GM12878 (cell line): Measurements from ENCODE around the gene NUDT22. TPM values are rescaled to one million over a fixed set of nuclear protein-coding genes. Genes with fewer than 3 reads are reported as not detected.
A peak's percentile ranks its signal among the peaks of the same experiment; 100 is the strongest.

Source experiments
- ATAC-seq: fragments of 200-7000 bp; cut with Tn5 transposase; 3 replicates; pipeline ENCODE4 v1.9.1; 2020; ENCODE audit warnings: mild to moderate bottlenecking, moderate library complexity
- BruUV-seq: library from RNA; stranded (reverse); fragments of 400-500 nt; replicated peaks from 2 replicates; lab custom pipeline; 2021; lab: Mats Ljungman, UMichigan
- CTCF ChIA-PET: fragments of 300-600 bp; sonication (Branson Sonifier 250); formaldehyde crosslinking; extraction: SDS; loops from one replicate; lab custom pipeline; 2021; ENCODE audit warnings: inconsistent platforms; lab: Yijun Ruan, JAX
- POLR2A ChIA-PET: fragments of 350-600 bp; formaldehyde crosslinking; extraction: SDS; loops from one replicate; lab custom pipeline; 2021; ENCODE audit warnings: inconsistent platforms; lab: Charles Lee
- RAD21 ChIA-PET: fragments of 300-600 bp; sonication (Branson Sonifier 250); formaldehyde crosslinking; loops from one replicate; lab custom pipeline; 2023; ENCODE audit warnings: antibody characterized with exemption; ENCODE audit not compliant: unreplicated experiment; lab: Charles Lee
- SMC1A ChIA-PET: fragments of 300-600 bp; sonication (Branson Sonifier 250); formaldehyde crosslinking; loops from one replicate; lab custom pipeline; 2023; ENCODE audit not compliant: unreplicated experiment, uncharacterized antibody; lab: Charles Lee
- DNase-seq: peaks from one replicate; pipeline ENCODE4 v3.0.0-alpha.2; 2011; ENCODE audit warnings: low read depth, low spot score
- FAIRE-seq: peaks from 3 replicates; lab custom pipeline; 2011; peaks lifted over from hg19 to GRCh38; lab: Jason Lieb, UNC
- H2AFZ ChIP-seq: 2 replicates; pipeline ENCODE4 v1.6.0; 2011; ENCODE audit warnings: low read depth, low read length, control low read depth; ENCODE audit not compliant: control insufficient read depth
- H3K27ac ChIP-seq: 2 replicates; pipeline ENCODE4 v1.5.1; 2011; ENCODE audit warnings: control low read depth; ENCODE audit not compliant: control insufficient read depth, insufficient read depth
- H3K27me3 ChIP-seq, 2 experiments: replicated peaks in 1 of 2; 2 replicates each; pipeline versions ENCODE4 v1.6.0 to v1.6.1; 2011; ENCODE audit warnings: low read length in 1 of 2; ENCODE audit not compliant: control insufficient read depth in 2 of 2, insufficient read depth in 2 of 2
- H3K36me3 ChIP-seq, 2 experiments: 2 replicates each; pipeline ENCODE4 v1.5.1; 2011; ENCODE audit warnings: low read length in 1 of 2; ENCODE audit not compliant: control insufficient read depth in 2 of 2, insufficient read depth in 2 of 2
- H3K4me1 ChIP-seq: 2 replicates; pipeline ENCODE4 v1.6.1; 2011; ENCODE audit warnings: mild to moderate bottlenecking, low read length, moderate library complexity, mixed read lengths; ENCODE audit not compliant: control insufficient read depth, insufficient read depth
- H3K4me2 ChIP-seq: 2 replicates; pipeline ENCODE4 v1.6.0; 2011; ENCODE audit warnings: control low read depth; ENCODE audit not compliant: control insufficient read depth, insufficient read depth
- H3K4me3 ChIP-seq: fragments of 200-600 bp; sonication (generic); 2 replicates; pipeline ENCODE4 v1.5.1; 2016
- H3K79me2 ChIP-seq: 2 replicates; pipeline ENCODE4 v1.6.0; 2011; ENCODE audit warnings: low read length; ENCODE audit not compliant: control insufficient read depth, insufficient read depth
- H3K9ac ChIP-seq: 2 replicates; pipeline ENCODE4 v1.8.0; 2011; ENCODE audit warnings: low read length, control low read depth, mixed read lengths; ENCODE audit not compliant: control insufficient read depth, insufficient read depth
- H3K9me3 ChIP-seq: replicated peaks from 3 replicates; pipeline ENCODE4 v1.5.1; 2011; ENCODE audit warnings: mild to moderate bottlenecking, low read length; ENCODE audit not compliant: control insufficient read depth, insufficient read depth
- H4K20me1 ChIP-seq: 2 replicates; pipeline ENCODE4 v1.6.0; 2011; ENCODE audit not compliant: control insufficient read depth, insufficient read depth
- NKRF ChIP-seq: fragments of 450-650 bp; conservative IDR thresholded peaks from 2 replicates; pipeline ENCODE4 v1.6.1; 2017; ENCODE audit warnings: mild to moderate bottlenecking, moderate library complexity
- PAX8 ChIP-seq: fragments of 450-650 bp; IDR thresholded peaks from 2 replicates; pipeline ENCODE4 v1.6.1; 2017; ENCODE audit warnings: mild to moderate bottlenecking, moderate library complexity
- SRF ChIP-seq, 2 experiments: IDR thresholded peaks; 2 replicates each; pipeline ENCODE4 v1.6.1; 2011; ENCODE audit warnings: low read depth in 2 of 2, low read length in 2 of 2, mild to moderate bottlenecking in 1 of 2, moderate library complexity in 1 of 2
- WGBS: methylation state at CpG from one replicate; pipeline ENCODE4 v1.1.6; 2016; ENCODE audit warnings: low lambda C conversion rate; ENCODE audit not compliant: insufficient replicate concordance, insufficient coverage; ENCODE audit errors: missing lambda C conversion rate; 5-methylcytosine and 5-hydroxymethylcytosine counted together
- in situ Hi-C: fragments of 300-500 bp; cut with MboI; formaldehyde crosslinking; loops from 9 replicates; pipeline ENCODE4 v1.14.3; 2018; ENCODE audit warnings: mixed read lengths
- intact Hi-C: fragments of 100-400 bp; cut with micrococcal nuclease; formaldehyde crosslinking; loops from one replicate; pipeline ENCODE4 v1.14.2; 2022; ENCODE audit not compliant: unreplicated experiment
- polyA plus RNA-seq, 11 experiments: library from polyadenylated mRNA; depleted of rRNA in 4 of 11; unstranded in 6 of 11; stranded (reverse) in 5 of 11; fragments of >200 nt; fragmentation: Nextera tagmentation in 4 of 11; fragmentation: Illumina TruSeq in 1 of 11; extraction: Ambion mirVana in 4 of 11; extraction: Trizol in 1 of 11; gene quantifications; 1 replicate in 1 of 11; 2 replicates in 10 of 11; pipeline versions ENCODE4 v1.2.1 to v1.2.3, GENCODE V29; 2011 to 2016; ENCODE audit warnings: inconsistent platforms in 2 of 11, missing spikeins in 2 of 11, low read depth in 1 of 11
- total RNA-seq, 4 experiments: library from RNA; depleted of rRNA in 3 of 4; stranded (reverse); fragments of >200 nt in 3 of 4; fragmentation: Illumina TruSeq in 1 of 4; extraction: Trizol in 1 of 4; gene quantifications; 2 replicates each; pipeline versions ENCODE4 v1.2.1 to v1.2.3, GENCODE V29; 2013 to 2021

The NUDT22 gene
- total and polyA plus RNA-seq, 10 of the 15 experiments (the other 5 are each of a cell fraction or from before 2014, with no cell fraction given): 6.7 to 115 (median 64.7) TPM

- ChIA-PET POLR2A (interaction anchor here (0.6 to 5.8 kb wide), 13 partner anchors 17 to 1481 kb away, joined by 4 to 85 read pairs (median 21); partner anchors contain the start of genes BAD, CATSPERZ, ESRRA and FKBP2), CTCF (interaction anchor here (0.6 to 9.7 kb wide), 9 partner anchors 9 to 94 kb away, joined by 3 to 238 read pairs (median 8); partner anchors contain the start of genes CATSPERZ, DNAJC4, ESRRA and NUDT22), SMC1A (interaction anchor here (1.6 to 5.5 kb wide), 6 partner anchors 11 to 110 kb away, joined by 3 to 98 read pairs (median 36); partner anchors contain the start of genes CATSPERZ, ESRRA, FKBP2 and NUDT22), RAD21 (interaction anchor here (1.5 to 6.6 kb wide), 8 partner anchors 15 to 95 kb away, joined by 6 to 125 read pairs (median 33); partner anchors contain the start of genes CATSPERZ, ESRRA, FKBP2 and NUDT22)
- Histone ChIP-seq H3K9ac (peak overlapping the region; percentile 95), H3K27ac (peak overlapping the region; percentile 98), H3K27me3 (no peaks in the 10 kb centered on the region), H3K4me1 (peaks cover 26% of the 10 kb centered on the region), H4K20me1 (no peaks in the 10 kb centered on the region), H3K4me3 (peak overlapping the region; percentile 74), H3K4me2 (peak overlapping the region; percentile 76), H3K9me3 (no peaks in the 10 kb centered on the region), H3K79me2 (peaks cover 39% of the 10 kb centered on the region), H2AFZ (no peak overlapping the region; the same call in 1 of the 2 replicates), H3K36me3 (peaks cover 23 to 30% of the 10 kb centered on the region in 2 experiments; a peak in 3 of 4 replicates)
- TF ChIP-seq NKRF: 0 out of 2 replicates have a peak, but pooled peaks have one; percentile 2
- TF ChIP-seq PAX8: no peak
- TF ChIP-seq SRF (IDR thresholded peaks at IDR 0.05; ENCODE audit: low read depth in 2 of 2, low read length in 2 of 2): 0 out of 4 replicates have a peak, but pooled peaks of 1 of the 2 experiments have one; percentile 7
- WGBS: 56% methylated on average over 23 of the region's 23 CpGs
- in situ Hi-C loops (no loop called here), intact Hi-C loops (no loop called here)
- no peak for FAIRE-seq
- BruUV-seq: no TSS peak
- no peak for DNase-seq
- peak; percentile 4; the same call in 2 of the 3 replicates for ATAC-seq
Measured at GRCh38 chr11:64208086-64208795, 17.8 kb upstream of the NUDT22 start.
